HG03469 (cell line): ENCODE results near the gene PARD3.
"Not testable (repeated sequence)": the region's sequence is repeated elsewhere in the genome, so short reads cannot be mapped to it uniquely, and the experiment has no call there.

ENCODE experiments used
- ATAC-seq: cut with Tn5 transposase; IDR thresholded peaks from one replicate; pipeline ENCODE4 v1.9.1; 2021; ENCODE audit warnings: mild to moderate bottlenecking, moderate library complexity, moderate number of reproducible peaks; ENCODE audit not compliant: unreplicated experiment

Gene PARD3

GRCh38 chr10:34076443-34076842 lies 738.7 kb downstream of the PARD3 start:
- no peak for ATAC-seq

- no peak for ATAC-seq
Observed at GRCh38 chr10:34075254-34075926, 739.7 kb downstream of the PARD3 start.

- no peak for ATAC-seq
Observed at GRCh38 chr10:34074051-34074450, 741.0 kb downstream of the PARD3 start.

- not testable (repeated sequence) for ATAC-seq
Observed at GRCh38 chr10:34067741-34068140, 747.4 kb downstream of the PARD3 start.

- ATAC-seq = no peak
Observed at GRCh38 chr10:34063592-34063991, 751.5 kb downstream of the PARD3 start.

GRCh38 chr10:34061841-34062240 lies 753.3 kb downstream of the PARD3 start:
- no peak for ATAC-seq
